K562 (cell line): ENCODE measurements around the gene INHBE. TPM values are rescaled to one million over a fixed set of nuclear protein-coding genes. Genes with fewer than 3 reads are reported as not detected.

Experiments used
- CC2D1A ChIP-seq: fragments of 450-650 bp; IDR thresholded peaks from 2 replicates; pipeline ENCODE4 v1.6.1; 2017; ENCODE audit warnings: mild to moderate bottlenecking
- CHCHD3 ChIP-seq: fragments of 250-450 bp; sonication (Bioruptor Pico); IDR thresholded peaks from 2 replicates; pipeline ENCODE4 v2.1.2; 2022; ENCODE audit warnings: mild to moderate bottlenecking
- GATAD2A ChIP-seq: fragments of 450-650 bp; IDR thresholded peaks from 2 replicates; pipeline ENCODE4 v1.6.1; 2017
- HLTF ChIP-seq: fragments of 450-650 bp; IDR thresholded peaks from 2 replicates; pipeline ENCODE4 v1.6.1; 2016
- MAFF ChIP-seq: IDR thresholded peaks from 2 replicates; pipeline ENCODE4 v1.6.1; 2012; ENCODE audit warnings: low read length, improper control_type of control experiment
- PCBP2 ChIP-seq: fragments of 200-400 bp; formaldehyde crosslinking; IDR thresholded peaks from 2 replicates; pipeline ENCODE4 v1.6.1; 2018; ENCODE audit warnings: low read length, low read depth, mild to moderate bottlenecking, moderate library complexity; ENCODE audit not compliant: poor library complexity, severe bottlenecking
- PTRF ChIP-seq: fragments of 450-650 bp; IDR thresholded peaks from 2 replicates; pipeline ENCODE4 v1.6.1; 2016; ENCODE audit warnings: mild to moderate bottlenecking, missing genetic modification characterization, missing compliant biosample characterization
- RBBP5 ChIP-seq: fragments of 200-600 bp; sonication (generic); IDR thresholded peaks from 2 replicates; pipeline ENCODE4 v1.6.1; 2012; ENCODE audit warnings: borderline replicate concordance, mild to moderate bottlenecking, low read length, control low read depth, inconsistent platforms; ENCODE audit not compliant: insufficient read depth, poor library complexity, severe bottlenecking
- RBM14 ChIP-seq: fragments of 200-400 bp; formaldehyde crosslinking; IDR thresholded peaks from 2 replicates; pipeline ENCODE4 v1.6.1; 2018; ENCODE audit warnings: low read depth, mild to moderate bottlenecking, low read length, moderate library complexity, borderline replicate concordance; ENCODE audit not compliant: insufficient read depth
- RHOXF2B ChIP-seq: fragments of 250-450 bp; sonication (Bioruptor Pico); conservative IDR thresholded peaks from 2 replicates; pipeline ENCODE4 v1.5.1; 2021
- SAFB2 ChIP-seq: fragments of 200-400 bp; formaldehyde crosslinking; IDR thresholded peaks from 2 replicates; pipeline ENCODE4 v1.6.1; 2018; ENCODE audit warnings: borderline replicate concordance, low read length, low read depth, moderate library complexity; ENCODE audit not compliant: severe bottlenecking
- SMARCC2 ChIP-seq: fragments of 450-650 bp; IDR thresholded peaks from 2 replicates; pipeline ENCODE4 v1.6.1; 2017; ENCODE audit warnings: antibody characterized with exemption, moderate library complexity, mild to moderate bottlenecking, low read depth
- XRCC5 ChIP-seq: fragments of 200-400 bp; formaldehyde crosslinking; IDR thresholded peaks from 2 replicates; pipeline ENCODE4 v1.6.1; 2017; ENCODE audit warnings: low read depth, mild to moderate bottlenecking, low read length
- ZNF3 ChIP-seq: fragments of 250-450 bp; sonication (Bioruptor Pico); IDR thresholded peaks from 2 replicates; pipeline ENCODE4 v1.5.0; 2021; ENCODE audit warnings: mild to moderate bottlenecking, moderate library complexity
- polyA plus RNA-seq, 8 experiments: library from polyadenylated mRNA; depleted of rRNA in 4 of 8; stranded (reverse) in 5 of 8; unstranded in 3 of 8; fragments of >200 nt; fragmentation: Nextera tagmentation in 2 of 8; fragmentation: Illumina TruSeq in 1 of 8; extraction: Ambion mirVana in 2 of 8; extraction: Trizol in 1 of 8; gene quantifications; 2 replicates each; pipeline versions ENCODE4 v1.2.1 to v1.2.3, GENCODE V29; 2011 to 2014; ENCODE audit warnings: inconsistent platforms in 1 of 8, missing spikeins in 1 of 8
- total RNA-seq, 7 experiments: library from RNA; depleted of rRNA in 6 of 7; stranded (reverse); fragments of >200 nt in 6 of 7; fragmentation: Illumina TruSeq in 2 of 7; extraction: Trizol in 2 of 7; gene quantifications; 2 replicates each; pipeline versions ENCODE4 v1.2.1 to v1.2.3, GENCODE V29; 2011 to 2021; ENCODE audit warnings: low replicate concordance in 1 of 7
- TF ChIP-seq, protein P1 (sequence below): fragments of 250-450 bp; sonication (Bioruptor Pico); IDR thresholded peaks from 2 replicates; pipeline ENCODE4 v1.4.0; 2020
- TF ChIP-seq, protein P2 (sequence below): fragments of 250-450 bp; sonication (Bioruptor Pico); IDR thresholded peaks from 2 replicates; pipeline ENCODE4 v1.9.0; 2021; ENCODE audit warnings: mild to moderate bottlenecking
- TF ChIP-seq, protein P3 (sequence below), 2 experiments: IDR thresholded peaks; 2 replicates each; pipeline ENCODE4 v1.6.1; 2012; ENCODE audit warnings: improper control_type of control experiment in 2 of 2, low read depth in 2 of 2, low read length in 2 of 2, borderline replicate concordance in 1 of 2
- TF ChIP-seq, protein P4 (sequence below), 3 experiments: IDR thresholded peaks in 2 of 3; conservative IDR thresholded peaks in 1 of 3; 2 replicates each; pipeline ENCODE4 v1.5.1; 2011 to 2012; ENCODE audit warnings: low read length in 3 of 3, mild to moderate bottlenecking in 3 of 3, control low read depth in 2 of 3, improper control_type of control experiment in 1 of 3, inconsistent platforms in 1 of 3, low read depth in 1 of 3, mixed read lengths in 1 of 3, moderate library complexity in 1 of 3; ENCODE audit not compliant: insufficient read depth in 2 of 3

The INHBE gene
- total and polyA plus RNA-seq, 9 of the 15 experiments (the other 6 are each of a cell fraction or from before 2014, with no cell fraction given): 0.94 to 9.9 (median 7.3) TPM

DNA sequence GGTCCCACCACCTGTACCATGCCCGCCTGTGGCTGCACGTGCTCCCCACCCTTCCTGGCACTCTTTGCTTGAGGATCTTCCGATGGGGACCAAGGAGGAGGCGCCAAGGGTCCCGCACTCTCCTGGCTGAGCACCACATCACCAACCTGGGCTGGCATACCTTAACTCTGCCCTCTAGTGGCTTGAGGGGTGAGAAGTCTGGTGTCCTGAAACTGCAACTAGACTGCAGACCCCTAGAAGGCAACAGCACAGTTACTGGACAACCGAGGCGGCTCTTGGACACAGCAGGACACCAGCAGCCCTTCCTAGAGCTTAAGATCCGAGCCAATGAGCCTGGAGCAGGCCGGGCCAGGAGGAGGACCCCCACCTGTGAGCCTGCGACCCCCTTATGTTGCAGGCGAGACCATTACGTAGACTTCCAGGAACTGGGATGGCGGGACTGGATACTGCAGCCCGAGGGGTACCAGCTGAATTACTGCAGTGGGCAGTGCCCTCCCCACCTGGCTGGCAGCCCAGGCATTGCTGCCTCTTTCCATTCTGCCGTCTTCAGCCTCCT is 1.1 kb downstream of the INHBE start (continued):
- TF ChIP-seq, protein P1, sequence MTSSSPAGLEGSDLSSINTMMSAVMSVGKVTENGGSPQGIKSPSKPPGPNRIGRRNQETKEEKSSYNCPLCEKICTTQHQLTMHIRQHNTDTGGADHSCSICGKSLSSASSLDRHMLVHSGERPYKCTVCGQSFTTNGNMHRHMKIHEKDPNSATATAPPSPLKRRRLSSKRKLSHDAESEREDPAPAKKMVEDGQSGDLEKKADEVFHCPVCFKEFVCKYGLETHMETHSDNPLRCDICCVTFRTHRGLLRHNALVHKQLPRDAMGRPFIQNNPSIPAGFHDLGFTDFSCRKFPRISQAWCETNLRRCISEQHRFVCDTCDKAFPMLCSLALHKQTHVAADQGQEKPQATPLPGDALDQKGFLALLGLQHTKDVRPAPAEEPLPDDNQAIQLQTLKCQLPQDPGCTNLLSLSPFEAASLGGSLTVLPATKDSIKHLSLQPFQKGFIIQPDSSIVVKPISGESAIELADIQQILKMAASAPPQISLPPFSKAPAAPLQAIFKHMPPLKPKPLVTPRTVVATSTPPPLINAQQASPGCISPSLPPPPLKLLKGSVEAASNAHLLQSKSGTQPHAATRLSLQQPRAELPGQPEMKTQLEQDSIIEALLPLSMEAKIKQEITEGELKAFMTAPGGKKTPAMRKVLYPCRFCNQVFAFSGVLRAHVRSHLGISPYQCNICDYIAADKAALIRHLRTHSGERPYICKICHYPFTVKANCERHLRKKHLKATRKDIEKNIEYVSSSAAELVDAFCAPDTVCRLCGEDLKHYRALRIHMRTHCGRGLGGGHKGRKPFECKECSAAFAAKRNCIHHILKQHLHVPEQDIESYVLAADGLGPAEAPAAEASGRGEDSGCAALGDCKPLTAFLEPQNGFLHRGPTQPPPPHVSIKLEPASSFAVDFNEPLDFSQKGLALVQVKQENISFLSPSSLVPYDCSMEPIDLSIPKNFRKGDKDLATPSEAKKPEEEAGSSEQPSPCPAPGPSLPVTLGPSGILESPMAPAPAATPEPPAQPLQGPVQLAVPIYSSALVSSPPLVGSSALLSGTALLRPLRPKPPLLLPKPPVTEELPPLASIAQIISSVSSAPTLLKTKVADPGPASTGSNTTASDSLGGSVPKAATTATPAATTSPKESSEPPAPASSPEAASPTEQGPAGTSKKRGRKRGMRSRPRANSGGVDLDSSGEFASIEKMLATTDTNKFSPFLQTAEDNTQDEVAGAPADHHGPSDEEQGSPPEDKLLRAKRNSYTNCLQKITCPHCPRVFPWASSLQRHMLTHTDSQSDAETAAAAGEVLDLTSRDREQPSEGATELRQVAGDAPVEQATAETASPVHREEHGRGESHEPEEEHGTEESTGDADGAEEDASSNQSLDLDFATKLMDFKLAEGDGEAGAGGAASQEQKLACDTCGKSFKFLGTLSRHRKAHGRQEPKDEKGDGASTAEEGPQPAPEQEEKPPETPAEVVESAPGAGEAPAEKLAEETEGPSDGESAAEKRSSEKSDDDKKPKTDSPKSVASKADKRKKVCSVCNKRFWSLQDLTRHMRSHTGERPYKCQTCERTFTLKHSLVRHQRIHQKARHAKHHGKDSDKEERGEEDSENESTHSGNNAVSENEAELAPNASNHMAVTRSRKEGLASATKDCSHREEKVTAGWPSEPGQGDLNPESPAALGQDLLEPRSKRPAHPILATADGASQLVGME (CRISPR knock-in tag): peak; percentile 22; the same call in 1 of the 2 replicates
- TF ChIP-seq HLTF: no peak
- TF ChIP-seq CC2D1A: no peak
- no peak for TF ChIP-seq RBM14
- TF ChIP-seq CHCHD3 (CRISPR knock-in tag): no peak
- TF ChIP-seq ZNF3: no peak
- TF ChIP-seq PTRF: no peak
- TF ChIP-seq MAFF: no peak
- TF ChIP-seq, protein P2, sequence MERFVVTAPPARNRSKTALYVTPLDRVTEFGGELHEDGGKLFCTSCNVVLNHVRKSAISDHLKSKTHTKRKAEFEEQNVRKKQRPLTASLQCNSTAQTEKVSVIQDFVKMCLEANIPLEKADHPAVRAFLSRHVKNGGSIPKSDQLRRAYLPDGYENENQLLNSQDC: no peak
- no peak for TF ChIP-seq SAFB2
- TF ChIP-seq SMARCC2: no peak
- TF ChIP-seq RHOXF2B: no peak
- no peak for TF ChIP-seq XRCC5
- TF ChIP-seq GATAD2A: 0 out of 2 replicates have a peak, but pooled peaks have one; percentile 19
- TF ChIP-seq, protein P3, sequence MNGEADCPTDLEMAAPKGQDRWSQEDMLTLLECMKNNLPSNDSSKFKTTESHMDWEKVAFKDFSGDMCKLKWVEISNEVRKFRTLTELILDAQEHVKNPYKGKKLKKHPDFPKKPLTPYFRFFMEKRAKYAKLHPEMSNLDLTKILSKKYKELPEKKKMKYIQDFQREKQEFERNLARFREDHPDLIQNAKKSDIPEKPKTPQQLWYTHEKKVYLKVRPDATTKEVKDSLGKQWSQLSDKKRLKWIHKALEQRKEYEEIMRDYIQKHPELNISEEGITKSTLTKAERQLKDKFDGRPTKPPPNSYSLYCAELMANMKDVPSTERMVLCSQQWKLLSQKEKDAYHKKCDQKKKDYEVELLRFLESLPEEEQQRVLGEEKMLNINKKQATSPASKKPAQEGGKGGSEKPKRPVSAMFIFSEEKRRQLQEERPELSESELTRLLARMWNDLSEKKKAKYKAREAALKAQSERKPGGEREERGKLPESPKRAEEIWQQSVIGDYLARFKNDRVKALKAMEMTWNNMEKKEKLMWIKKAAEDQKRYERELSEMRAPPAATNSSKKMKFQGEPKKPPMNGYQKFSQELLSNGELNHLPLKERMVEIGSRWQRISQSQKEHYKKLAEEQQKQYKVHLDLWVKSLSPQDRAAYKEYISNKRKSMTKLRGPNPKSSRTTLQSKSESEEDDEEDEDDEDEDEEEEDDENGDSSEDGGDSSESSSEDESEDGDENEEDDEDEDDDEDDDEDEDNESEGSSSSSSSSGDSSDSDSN (IDR thresholded peaks at IDR 0.05; ENCODE audit: borderline replicate concordance in 1 of 2, low read depth in 2 of 2, low read length in 2 of 2): peak in 1 of 2 experiments; percentile 58; a peak in 1 of 4 replicates
- TF ChIP-seq PCBP2: no peak
- TF ChIP-seq, protein P4, sequence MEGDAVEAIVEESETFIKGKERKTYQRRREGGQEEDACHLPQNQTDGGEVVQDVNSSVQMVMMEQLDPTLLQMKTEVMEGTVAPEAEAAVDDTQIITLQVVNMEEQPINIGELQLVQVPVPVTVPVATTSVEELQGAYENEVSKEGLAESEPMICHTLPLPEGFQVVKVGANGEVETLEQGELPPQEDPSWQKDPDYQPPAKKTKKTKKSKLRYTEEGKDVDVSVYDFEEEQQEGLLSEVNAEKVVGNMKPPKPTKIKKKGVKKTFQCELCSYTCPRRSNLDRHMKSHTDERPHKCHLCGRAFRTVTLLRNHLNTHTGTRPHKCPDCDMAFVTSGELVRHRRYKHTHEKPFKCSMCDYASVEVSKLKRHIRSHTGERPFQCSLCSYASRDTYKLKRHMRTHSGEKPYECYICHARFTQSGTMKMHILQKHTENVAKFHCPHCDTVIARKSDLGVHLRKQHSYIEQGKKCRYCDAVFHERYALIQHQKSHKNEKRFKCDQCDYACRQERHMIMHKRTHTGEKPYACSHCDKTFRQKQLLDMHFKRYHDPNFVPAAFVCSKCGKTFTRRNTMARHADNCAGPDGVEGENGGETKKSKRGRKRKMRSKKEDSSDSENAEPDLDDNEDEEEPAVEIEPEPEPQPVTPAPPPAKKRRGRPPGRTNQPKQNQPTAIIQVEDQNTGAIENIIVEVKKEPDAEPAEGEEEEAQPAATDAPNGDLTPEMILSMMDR (IDR thresholded peaks at IDR 0.05 in 2 of 3, conservative IDR thresholded peaks at IDR 0.05 in 1 of 3; ENCODE audit: insufficient read depth in 2 of 3, low read depth in 1 of 3, low read length in 3 of 3): peak; percentile 81 to 92 (median 88)
- no peak for TF ChIP-seq RBBP5
